ENCODE measurements around the gene IL2.

Gene IL2

DNA sequence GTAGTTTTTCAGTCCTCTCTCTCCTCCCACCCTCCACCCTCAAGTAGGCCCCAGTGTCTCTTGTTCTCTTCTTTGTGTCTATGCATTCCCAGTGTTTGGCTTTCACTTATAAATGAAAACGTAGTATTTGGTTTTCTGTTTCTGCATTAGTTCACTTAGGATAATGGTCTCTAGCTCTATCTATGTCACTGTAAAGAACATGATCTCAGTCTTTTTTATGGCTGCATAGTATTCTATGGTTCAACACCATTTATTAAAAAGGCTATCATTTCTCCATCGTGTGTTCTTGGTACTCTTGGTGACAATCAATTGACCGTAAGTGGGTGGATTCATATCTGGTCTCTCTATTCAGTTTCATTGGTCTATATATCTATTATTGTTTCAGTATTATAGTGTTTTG lies 18.7 kb upstream of the IL2 start:
- no peak overlapping the region for H3K9ac ChIP-seq (ENCODE audit: low read length)
- H2AFZ ChIP-seq (ENCODE audit: low read depth, low read length, severe bottlenecking): no peak overlapping the region
- no peaks in the 10 kb centered on the region for H4K20me1 ChIP-seq (ENCODE audit: low read depth, low read length)
- no peaks in the 10 kb centered on the region for H3K9me3 ChIP-seq (ENCODE audit: insufficient read depth, low read length)
- H3K27ac ChIP-seq (ENCODE audit: low read depth, low read length): no peak overlapping the region
- TF ChIP-seq, protein P1, sequence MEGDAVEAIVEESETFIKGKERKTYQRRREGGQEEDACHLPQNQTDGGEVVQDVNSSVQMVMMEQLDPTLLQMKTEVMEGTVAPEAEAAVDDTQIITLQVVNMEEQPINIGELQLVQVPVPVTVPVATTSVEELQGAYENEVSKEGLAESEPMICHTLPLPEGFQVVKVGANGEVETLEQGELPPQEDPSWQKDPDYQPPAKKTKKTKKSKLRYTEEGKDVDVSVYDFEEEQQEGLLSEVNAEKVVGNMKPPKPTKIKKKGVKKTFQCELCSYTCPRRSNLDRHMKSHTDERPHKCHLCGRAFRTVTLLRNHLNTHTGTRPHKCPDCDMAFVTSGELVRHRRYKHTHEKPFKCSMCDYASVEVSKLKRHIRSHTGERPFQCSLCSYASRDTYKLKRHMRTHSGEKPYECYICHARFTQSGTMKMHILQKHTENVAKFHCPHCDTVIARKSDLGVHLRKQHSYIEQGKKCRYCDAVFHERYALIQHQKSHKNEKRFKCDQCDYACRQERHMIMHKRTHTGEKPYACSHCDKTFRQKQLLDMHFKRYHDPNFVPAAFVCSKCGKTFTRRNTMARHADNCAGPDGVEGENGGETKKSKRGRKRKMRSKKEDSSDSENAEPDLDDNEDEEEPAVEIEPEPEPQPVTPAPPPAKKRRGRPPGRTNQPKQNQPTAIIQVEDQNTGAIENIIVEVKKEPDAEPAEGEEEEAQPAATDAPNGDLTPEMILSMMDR (IDR thresholded peaks at IDR 0.05; ENCODE audit: insufficient read depth, low read length, poor library complexity, severe bottlenecking): no peak
- no peak for TF ChIP-seq EZH2phosphoT487 (conservative IDR thresholded peaks at IDR 0.05; ENCODE audit: low read length)
- H3K79me2 ChIP-seq (ENCODE audit: insufficient read depth, low read length): no peaks in the 10 kb centered on the region
- no peaks in the 10 kb centered on the region for H3K36me3 ChIP-seq (ENCODE audit: low read length)
- no peaks in the 10 kb centered on the region for H3K27me3 ChIP-seq (ENCODE audit: low read length)
- H3K4me2 ChIP-seq (ENCODE audit: low read depth, low read length, poor library complexity, severe bottlenecking): no peak overlapping the region
- no peak overlapping the region for H3K4me3 ChIP-seq (ENCODE audit: insufficient read depth, low read length, poor library complexity, severe bottlenecking)
- H3K9me2 ChIP-seq (replicated peaks; ENCODE audit: insufficient read depth, low read length): no peaks in the 10 kb centered on the region
- no peaks in the 10 kb centered on the region for H3F3A ChIP-seq (ENCODE audit: insufficient read depth)

DNA sequence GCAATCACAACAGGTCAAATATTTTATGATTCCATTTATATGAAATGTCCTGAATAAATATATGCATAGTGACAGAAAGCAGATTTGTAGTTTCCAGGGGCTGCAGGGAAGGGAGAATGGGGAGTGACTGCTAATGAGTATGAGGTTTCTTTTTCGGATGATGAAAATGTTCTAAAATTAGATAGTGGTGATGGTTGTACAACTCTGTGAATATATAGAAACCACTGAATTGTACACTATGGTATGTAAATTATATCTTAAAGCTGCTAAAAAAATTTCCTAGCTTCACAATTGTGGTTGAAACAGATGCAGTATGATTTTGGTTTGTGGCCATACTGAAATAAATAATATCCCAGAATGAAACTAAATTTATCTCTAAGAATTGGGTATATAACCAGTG lies 12.9 kb upstream of the IL2 start:
- Histone ChIP-seq H3K27ac (ENCODE audit: low read depth, low read length) (no peak overlapping the region), H3K9ac (ENCODE audit: low read length) (no peak overlapping the region), H3K4me3 (ENCODE audit: insufficient read depth, low read length, poor library complexity, severe bottlenecking) (no peak overlapping the region), H3K36me3 (ENCODE audit: low read length) (no peaks in the 10 kb centered on the region), H3K4me2 (ENCODE audit: low read depth, low read length, poor library complexity, severe bottlenecking) (no peak overlapping the region), H3K9me3 (ENCODE audit: insufficient read depth, low read length) (no peaks in the 10 kb centered on the region), H3K27me3 (ENCODE audit: low read length) (no peaks in the 10 kb centered on the region), H3K79me2 (ENCODE audit: insufficient read depth, low read length) (no peaks in the 10 kb centered on the region), H3K9me2 (replicated peaks; ENCODE audit: insufficient read depth, low read length) (no peaks in the 10 kb centered on the region), H2AFZ (ENCODE audit: low read depth, low read length, severe bottlenecking) (no peak overlapping the region), H3F3A (ENCODE audit: insufficient read depth) (no peaks in the 10 kb centered on the region), H4K20me1 (ENCODE audit: low read depth, low read length) (no peaks in the 10 kb centered on the region)
- TF ChIP-seq, protein P1 (IDR thresholded peaks at IDR 0.05; ENCODE audit: insufficient read depth, low read length, poor library complexity, severe bottlenecking): no peak
- no peak for TF ChIP-seq EZH2phosphoT487 (conservative IDR thresholded peaks at IDR 0.05; ENCODE audit: low read length)

DNA sequence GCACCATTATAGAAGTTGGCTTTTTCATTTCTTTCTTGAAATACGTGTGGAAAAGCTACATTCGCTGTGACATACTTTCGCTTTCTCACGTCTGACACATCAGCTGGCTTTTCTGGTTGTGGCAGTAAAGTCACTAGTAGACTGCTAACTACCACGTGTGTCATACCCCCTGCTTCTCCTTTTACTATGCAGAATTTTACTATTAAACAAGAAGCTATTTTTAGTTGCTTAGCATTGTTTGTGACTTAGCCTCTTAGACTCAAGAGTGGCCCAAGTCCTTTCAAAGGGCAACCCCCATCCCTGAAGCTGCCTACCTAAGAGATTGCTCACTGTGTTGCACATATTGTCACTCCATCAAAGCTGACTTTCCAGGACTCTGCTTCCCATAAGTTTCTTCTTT lies 2.1 kb upstream of the IL2 start:
- peak overlapping the region; percentile 37 for H3K4me2 ChIP-seq (ENCODE audit: low read depth, low read length, poor library complexity, severe bottlenecking)
- H3K27me3 ChIP-seq (ENCODE audit: low read length): no peaks in the 10 kb centered on the region
- no peaks in the 10 kb centered on the region for H4K20me1 ChIP-seq (ENCODE audit: low read depth, low read length)
- TF ChIP-seq, protein P1 (IDR thresholded peaks at IDR 0.05; ENCODE audit: insufficient read depth, low read length, poor library complexity, severe bottlenecking): no peak
- no peak for TF ChIP-seq EZH2phosphoT487 (conservative IDR thresholded peaks at IDR 0.05; ENCODE audit: low read length)
- no peaks in the 10 kb centered on the region for H3F3A ChIP-seq (ENCODE audit: insufficient read depth)
- no peak overlapping the region for H2AFZ ChIP-seq (ENCODE audit: low read depth, low read length, severe bottlenecking)
- H3K4me3 ChIP-seq (ENCODE audit: insufficient read depth, low read length, poor library complexity, severe bottlenecking): no peak overlapping the region
- no peak overlapping the region for H3K27ac ChIP-seq (ENCODE audit: low read depth, low read length)
- H3K9ac ChIP-seq (ENCODE audit: low read length): no peak overlapping the region
- H3K9me3 ChIP-seq (ENCODE audit: insufficient read depth, low read length): no peaks in the 10 kb centered on the region
- H3K9me2 ChIP-seq (replicated peaks; ENCODE audit: insufficient read depth, low read length): no peaks in the 10 kb centered on the region
- H3K79me2 ChIP-seq (ENCODE audit: insufficient read depth, low read length): no peaks in the 10 kb centered on the region
- H3K36me3 ChIP-seq (ENCODE audit: low read length): no peaks in the 10 kb centered on the region
